Adipocyte (in vitro differentiated cells): Measurements from ENCODE around the gene KISS1R.
"Not testable (repeated sequence)": the region's sequence is repeated elsewhere in the genome, so short reads cannot be mapped to it uniquely, and the experiment has no call there.

Experiments
- DNase-seq: peaks from one replicate; pipeline ENCODE4 v3.0.0-alpha.2; 2015; ENCODE audit warnings: low read depth
- H3K27me3 ChIP-seq: replicated peaks from 2 replicates; pipeline ENCODE4 v1.7.0; 2013; ENCODE audit warnings: mild to moderate bottlenecking, low read length, moderate library complexity; ENCODE audit not compliant: control insufficient read depth, insufficient read depth
- H3K36me3 ChIP-seq: 2 replicates; pipeline ENCODE4 v1.7.0; 2013; ENCODE audit warnings: low read length, mild to moderate bottlenecking, moderate library complexity; ENCODE audit not compliant: control insufficient read depth, insufficient read depth, severe bottlenecking
- H3K4me1 ChIP-seq: 2 replicates; pipeline ENCODE4 v1.7.0; 2013; ENCODE audit warnings: mild to moderate bottlenecking, low read length, moderate library complexity; ENCODE audit not compliant: control insufficient read depth, insufficient read depth
- H3K4me3 ChIP-seq: 2 replicates; pipeline ENCODE4 v1.7.0; 2013; ENCODE audit warnings: mild to moderate bottlenecking, low read length, moderate library complexity
- H3K9ac ChIP-seq: 2 replicates; pipeline ENCODE4 v1.7.0; 2013; ENCODE audit warnings: mild to moderate bottlenecking, low read length, moderate library complexity
- H3K9me3 ChIP-seq: 2 replicates; pipeline ENCODE4 v1.7.0; 2013; ENCODE audit warnings: mild to moderate bottlenecking, low read length, moderate library complexity; ENCODE audit not compliant: control insufficient read depth

Gene KISS1R

DNA sequence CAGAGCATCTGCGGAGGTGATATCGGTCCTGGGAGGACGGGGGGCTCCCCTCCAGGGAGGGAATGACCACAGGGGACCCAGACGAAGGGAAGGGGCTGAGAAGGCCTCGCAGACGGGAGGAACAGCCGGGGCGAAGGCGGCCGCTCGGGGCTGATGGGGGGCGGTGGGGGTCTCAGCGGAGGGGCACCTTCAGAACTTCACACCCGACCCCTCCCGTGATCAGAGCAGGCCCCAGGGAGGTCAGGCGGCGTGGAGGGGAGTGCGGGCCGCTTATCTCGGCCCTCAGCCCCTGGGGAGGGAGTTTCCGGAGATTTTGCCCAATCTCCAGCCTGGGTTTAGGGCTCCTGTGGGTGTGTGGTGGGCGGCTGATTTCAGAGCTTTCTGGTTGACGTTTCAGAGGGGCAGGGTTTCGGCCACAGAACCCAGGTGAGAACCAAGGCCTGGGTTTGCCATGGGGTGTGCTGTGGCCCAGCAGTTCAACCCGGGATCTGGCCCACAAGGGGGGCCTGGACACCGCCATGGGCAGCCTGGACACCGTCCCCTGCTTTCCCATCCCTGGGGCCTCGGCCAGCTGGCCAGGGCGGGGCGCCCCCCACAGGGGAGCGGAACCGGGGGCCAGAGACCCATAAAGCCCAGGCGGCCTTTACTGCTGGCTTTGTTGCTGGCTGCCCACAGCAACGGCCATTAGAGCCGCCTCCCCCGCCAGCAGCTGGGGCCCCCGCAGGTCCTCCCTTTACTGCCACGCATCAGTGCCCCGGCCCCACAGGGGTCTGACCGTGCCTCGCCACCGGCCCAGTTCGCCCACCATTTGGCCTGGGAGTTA, 37.8 kb downstream of the KISS1R start:
- Histone ChIP-seq H3K4me1 (peaks cover 4% of the 10 kb centered on the region), H3K27me3 (no peaks in the 10 kb centered on the region), H3K9ac (no peak overlapping the region), H3K9me3 (no peaks in the 10 kb centered on the region), H3K4me3 (no peak overlapping the region), H3K36me3 (peaks cover 6% of the 10 kb centered on the region)
- no peak for DNase-seq

DNA sequence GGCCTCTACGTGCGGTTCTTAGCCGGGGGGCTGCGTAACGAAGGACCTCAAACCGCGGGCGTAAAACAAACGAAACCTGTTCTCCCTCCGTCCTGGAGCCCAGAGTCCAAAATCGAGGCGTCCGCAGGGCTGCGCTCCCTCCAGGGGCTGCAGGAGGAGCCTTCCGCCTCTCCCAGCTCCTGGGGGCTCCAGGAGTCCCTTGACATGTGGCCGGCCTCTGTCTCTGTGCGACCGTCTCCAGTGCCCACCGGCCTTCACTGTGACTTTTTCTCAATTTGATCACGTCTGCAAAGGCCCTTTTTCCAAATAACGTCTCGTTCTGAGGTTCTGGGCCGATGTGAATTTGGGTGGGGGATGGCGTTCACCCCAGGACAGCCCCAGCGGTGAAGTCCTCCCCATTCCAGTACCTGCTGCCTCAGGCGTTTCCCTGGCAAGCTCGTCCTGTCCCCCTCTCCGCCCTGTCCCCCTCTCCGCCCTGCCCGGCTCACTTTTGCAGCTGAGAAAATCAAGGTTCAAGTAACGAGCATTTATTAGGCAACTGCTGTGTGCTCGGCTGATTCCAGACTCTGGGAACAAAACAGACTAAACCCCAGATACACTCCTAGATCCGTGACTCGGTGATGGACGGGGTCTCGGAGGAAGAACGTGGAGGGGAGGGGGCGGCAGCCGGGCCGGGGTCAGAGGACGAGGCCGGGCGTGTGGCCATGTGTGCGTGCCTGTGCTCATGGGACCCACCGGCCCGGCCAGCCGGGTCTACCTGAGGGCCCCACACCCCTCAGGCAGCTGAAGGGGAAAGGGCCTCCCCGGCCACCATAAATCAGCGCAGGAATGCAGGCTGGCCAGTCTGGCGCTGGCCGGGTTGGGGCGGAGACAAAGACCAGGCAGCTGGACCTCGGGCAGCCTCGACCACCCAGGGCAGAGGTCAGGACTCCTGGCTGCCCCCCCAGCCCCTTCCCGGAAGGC, 39.0 kb downstream of the KISS1R start:
- Histone ChIP-seq H3K4me3 (no peak overlapping the region), H3K4me1 (peaks cover 4% of the 10 kb centered on the region), H3K36me3 (peaks cover 16% of the 10 kb centered on the region), H3K27me3 (no peaks in the 10 kb centered on the region), H3K9me3 (no peaks in the 10 kb centered on the region), H3K9ac (no peak overlapping the region)
- no peak for DNase-seq

DNA sequence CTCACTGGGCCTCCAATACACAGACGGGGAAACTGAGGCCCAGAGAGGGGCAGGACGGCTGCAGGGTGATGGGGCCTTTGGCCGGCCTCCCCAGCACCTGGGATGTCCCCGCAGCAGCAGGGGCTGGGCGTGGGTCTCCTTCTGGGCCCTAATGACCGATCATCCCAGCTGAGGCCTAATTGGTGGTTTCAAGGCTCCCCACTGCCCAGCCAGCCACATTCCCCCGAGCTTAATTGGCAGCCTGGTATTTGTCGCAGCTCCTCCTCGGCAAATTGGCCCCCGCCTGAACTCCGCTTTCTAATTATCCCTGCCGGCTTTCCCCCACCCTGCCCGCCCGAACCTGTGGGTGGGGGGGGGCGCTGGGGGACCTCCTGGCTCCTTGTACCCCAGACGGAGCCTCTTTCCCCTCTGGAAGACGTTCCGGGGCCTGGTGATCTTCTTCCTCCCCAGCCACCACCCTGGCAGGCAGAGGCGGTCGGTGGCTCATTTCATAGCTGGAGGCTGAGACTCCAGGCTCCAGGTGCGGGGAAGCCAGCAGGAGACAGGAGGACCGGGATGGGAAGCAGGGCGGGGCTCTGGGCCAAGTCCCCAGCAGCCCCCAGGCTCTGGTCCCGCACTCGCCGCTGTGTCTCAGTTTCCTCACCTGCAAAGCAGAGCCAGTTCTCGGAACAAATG, 39.8 kb downstream of the KISS1R start:
- no peak overlapping the region for H3K4me3 ChIP-seq
- H3K36me3 ChIP-seq: peaks cover 21% of the 10 kb centered on the region
- peak; percentile 63 for DNase-seq
- H3K9me3 ChIP-seq: no peaks in the 10 kb centered on the region
- no peak overlapping the region for H3K9ac ChIP-seq
- no peaks in the 10 kb centered on the region for H3K27me3 ChIP-seq
- H3K4me1 ChIP-seq: peaks cover 4% of the 10 kb centered on the region

DNA sequence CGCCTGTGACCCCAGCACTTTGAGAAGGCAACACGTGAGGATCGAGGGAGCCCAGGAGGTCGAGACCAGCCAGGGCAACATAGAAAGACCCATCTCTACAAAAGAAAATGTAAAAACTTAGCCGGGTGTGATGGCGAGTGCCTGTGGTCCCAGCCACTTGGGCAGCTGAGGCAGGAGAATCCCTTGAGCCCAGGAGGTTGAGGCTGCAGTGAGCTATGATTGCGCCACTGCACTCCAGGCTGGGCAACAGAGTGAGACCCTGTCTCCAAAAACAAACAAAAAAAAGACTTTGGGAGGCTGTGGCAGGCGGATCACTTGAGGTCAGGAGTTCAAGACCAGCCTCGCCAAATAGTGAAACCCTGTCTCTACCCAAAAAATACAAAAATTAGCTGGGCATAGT, 40.4 kb downstream of the KISS1R start:
- not testable (repeated sequence) for H3K4me1 ChIP-seq, H3K9ac ChIP-seq, DNase-seq, H3K4me3 ChIP-seq, H3K27me3 ChIP-seq, H3K9me3 ChIP-seq
- H3K36me3 ChIP-seq: peaks cover 23% of the 10 kb centered on the region

DNA sequence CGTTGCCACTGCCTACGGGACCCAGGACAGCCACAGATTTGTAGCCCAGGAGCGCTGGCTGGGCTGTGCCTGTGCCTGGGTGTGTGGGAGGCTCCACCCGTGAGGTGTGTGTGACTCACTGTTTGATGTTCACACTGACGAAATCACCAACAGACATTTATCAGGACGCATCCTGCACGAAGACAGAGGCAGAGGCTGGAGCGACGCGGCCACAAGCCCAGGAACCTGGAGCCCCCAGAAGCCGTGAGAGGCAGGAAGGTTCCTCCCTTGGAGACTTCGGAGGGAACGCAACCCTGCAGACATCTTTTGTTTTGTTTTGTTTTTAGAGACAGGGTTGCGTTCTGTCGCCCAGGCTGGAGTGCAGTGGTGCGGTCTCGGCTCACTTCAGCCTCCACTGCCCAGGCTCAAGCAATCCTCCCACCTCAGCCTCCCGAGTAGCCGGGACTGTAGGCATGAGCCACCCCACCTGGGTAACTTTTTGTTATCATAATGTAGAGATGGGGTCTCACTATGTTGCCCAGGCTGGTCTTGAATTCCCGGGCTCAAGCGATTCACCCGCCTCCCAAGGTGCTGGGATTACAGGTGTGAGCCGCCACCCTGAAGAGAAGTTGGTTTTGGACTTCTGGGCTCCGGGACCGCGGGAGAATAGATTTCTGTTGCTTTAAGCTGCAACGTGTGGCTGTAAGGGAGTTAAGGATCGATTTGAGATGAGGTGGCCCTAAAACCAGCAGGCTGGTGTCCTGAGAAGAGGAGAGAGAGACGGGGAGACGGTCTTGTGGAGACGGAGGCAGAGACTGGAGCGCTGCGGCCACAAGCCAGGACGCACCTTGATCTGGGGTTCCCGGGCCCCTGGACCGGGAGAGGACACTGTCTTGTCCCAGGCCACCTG, 42.1 kb downstream of the KISS1R start:
- DNase-seq: no peak
- H3K9ac ChIP-seq: no peak overlapping the region
- no peaks in the 10 kb centered on the region for H3K9me3 ChIP-seq
- no peak overlapping the region for H3K4me3 ChIP-seq
- peaks cover 33% of the 10 kb centered on the region for H3K36me3 ChIP-seq
- H3K4me1 ChIP-seq: no peaks in the 10 kb centered on the region
- no peaks in the 10 kb centered on the region for H3K27me3 ChIP-seq

DNA sequence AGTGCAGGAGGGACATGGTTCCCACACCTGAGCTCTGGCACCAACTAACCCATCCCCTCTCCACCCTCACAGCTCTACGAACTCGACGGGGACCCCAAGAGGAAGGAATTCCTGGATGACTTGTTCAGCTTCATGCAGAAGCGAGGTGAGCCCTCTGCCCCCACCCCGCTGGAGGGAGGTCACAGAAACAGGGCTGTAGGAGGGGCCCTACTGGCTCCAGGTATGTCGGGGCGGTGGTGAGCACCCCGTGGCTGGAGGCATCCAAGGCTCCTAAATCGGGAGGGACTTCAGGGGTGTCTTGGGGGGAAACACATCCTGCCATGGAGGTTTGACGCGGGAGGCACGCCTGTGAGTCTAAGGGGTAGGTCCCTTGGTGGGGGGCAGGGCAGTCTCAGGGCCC, 42.9 kb downstream of the KISS1R start:
- no peaks in the 10 kb centered on the region for H3K4me1 ChIP-seq
- no peak overlapping the region for H3K9ac ChIP-seq
- no peaks in the 10 kb centered on the region for H3K27me3 ChIP-seq
- peaks cover 40% of the 10 kb centered on the region for H3K36me3 ChIP-seq
- DNase-seq: no peak
- no peaks in the 10 kb centered on the region for H3K9me3 ChIP-seq
- H3K4me3 ChIP-seq: no peak overlapping the region

DNA sequence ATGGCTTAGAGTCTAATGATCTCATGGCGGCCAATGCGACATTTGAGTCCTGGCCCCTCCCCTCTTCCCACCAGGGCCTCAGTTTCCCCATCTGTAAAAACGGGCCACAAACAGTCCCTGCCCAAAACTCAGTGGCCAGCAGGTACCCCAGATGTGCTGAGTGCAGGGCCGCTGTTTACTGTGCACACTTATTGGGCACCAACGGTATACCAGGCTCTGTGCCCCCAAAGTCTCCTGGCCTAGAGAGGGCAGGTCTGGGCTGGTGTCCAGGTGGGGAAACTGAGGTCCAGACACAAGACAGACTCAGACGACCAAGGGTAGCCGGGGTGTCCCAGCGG, 43.4 kb downstream of the KISS1R start:
- Histone ChIP-seq H3K36me3 (peaks cover 46% of the 10 kb centered on the region), H3K9ac (no peak overlapping the region), H3K4me1 (no peaks in the 10 kb centered on the region), H3K27me3 (no peaks in the 10 kb centered on the region), H3K4me3 (no peak overlapping the region), H3K9me3 (no peaks in the 10 kb centered on the region)
- no peak for DNase-seq

DNA sequence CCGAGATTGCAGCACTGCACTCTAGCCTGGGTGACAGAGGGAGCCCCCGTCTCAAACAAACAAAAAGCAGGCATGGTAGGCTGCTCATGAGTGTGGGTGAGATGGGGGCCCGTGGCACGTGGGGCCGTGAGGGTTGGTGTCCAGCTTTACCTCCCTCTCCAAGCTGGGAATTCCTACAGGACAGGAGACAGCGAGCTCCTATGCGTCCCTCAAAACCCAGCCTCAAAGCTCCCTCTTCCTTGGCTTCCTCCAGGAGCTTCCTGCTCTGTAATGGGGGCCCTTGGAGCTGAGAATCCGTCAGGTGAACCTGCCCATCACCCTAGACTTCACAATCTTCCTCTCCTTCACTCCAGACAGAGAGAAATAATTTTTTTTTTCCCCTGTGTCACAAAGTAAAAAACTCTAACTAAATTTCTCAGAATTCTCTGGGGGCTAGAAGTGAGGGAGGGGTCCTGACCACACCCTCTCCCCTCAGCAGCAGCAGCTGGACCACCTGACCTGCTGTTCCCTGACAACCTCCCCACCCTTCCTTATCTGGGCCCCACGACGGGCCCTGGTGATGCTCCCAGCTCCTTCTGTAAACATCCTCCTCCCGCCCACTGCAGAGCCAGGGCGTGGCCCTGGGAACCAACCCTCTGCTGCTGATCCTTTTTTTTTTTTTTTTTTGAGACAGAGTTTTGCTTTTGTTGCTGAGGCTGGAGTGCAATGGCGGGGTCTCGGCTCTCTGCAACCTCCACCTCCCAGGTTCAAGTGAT, 44.9 kb downstream of the KISS1R start:
- H3K36me3 ChIP-seq: peaks cover 54% of the 10 kb centered on the region
- H3K9me3 ChIP-seq: no peaks in the 10 kb centered on the region
- peak; percentile 69 for DNase-seq
- no peak overlapping the region for H3K9ac ChIP-seq
- no peak overlapping the region for H3K4me3 ChIP-seq
- no peaks in the 10 kb centered on the region for H3K27me3 ChIP-seq
- no peaks in the 10 kb centered on the region for H3K4me1 ChIP-seq

DNA sequence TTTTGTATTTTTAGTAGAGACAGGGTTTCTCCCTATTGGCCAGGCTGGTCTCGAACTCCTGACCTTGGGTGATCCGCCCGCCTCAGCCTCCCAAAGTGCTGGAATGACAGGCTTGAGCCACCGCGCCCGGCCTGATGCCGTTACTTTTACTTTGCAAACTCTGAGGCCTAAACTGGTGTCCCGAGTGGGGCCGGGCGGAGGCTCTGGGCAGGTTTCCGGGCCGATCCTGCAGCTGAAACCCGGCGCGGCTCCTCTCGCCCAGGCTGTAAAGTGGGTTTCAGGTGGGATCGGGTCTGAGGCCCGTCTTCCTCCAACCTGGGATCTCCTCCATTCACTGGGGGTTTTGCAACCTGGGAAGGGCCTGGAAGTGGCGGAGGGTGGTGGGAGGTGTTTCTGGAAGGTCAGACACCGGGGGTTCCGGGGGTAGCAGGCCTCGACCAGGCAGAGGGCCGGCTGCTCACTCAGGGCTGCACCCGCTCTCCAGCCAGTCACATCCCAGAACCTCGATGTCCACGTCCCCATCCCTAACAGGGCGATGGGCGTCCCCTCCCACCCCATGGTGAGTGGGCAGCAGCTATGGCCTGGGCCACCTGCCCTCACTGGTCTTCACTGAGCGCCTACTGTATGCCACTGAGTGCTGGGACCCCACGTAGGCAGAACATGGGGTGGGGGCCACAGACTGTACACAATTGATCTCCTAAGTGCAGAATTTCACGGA, 45.7 kb downstream of the KISS1R start:
- Histone ChIP-seq H3K4me3 (no peak overlapping the region), H3K27me3 (no peaks in the 10 kb centered on the region), H3K9ac (no peak overlapping the region), H3K36me3 (peaks cover 60% of the 10 kb centered on the region), H3K9me3 (no peaks in the 10 kb centered on the region), H3K4me1 (no peaks in the 10 kb centered on the region)
- no peak for DNase-seq
